GM19238 (cell line): ENCODE data around the gene ASB13.

Experiments used
- DNase-seq: peaks from one replicate; pipeline ENCODE4 v3.0.0; 2011; ENCODE audit warnings: low spot score; ENCODE audit not compliant: insufficient read length

Gene ASB13

GRCh38 chr10:5648494-5649457 is 17.6 kb downstream of the ASB13 start:
- no peak for DNase-seq

DNA sequence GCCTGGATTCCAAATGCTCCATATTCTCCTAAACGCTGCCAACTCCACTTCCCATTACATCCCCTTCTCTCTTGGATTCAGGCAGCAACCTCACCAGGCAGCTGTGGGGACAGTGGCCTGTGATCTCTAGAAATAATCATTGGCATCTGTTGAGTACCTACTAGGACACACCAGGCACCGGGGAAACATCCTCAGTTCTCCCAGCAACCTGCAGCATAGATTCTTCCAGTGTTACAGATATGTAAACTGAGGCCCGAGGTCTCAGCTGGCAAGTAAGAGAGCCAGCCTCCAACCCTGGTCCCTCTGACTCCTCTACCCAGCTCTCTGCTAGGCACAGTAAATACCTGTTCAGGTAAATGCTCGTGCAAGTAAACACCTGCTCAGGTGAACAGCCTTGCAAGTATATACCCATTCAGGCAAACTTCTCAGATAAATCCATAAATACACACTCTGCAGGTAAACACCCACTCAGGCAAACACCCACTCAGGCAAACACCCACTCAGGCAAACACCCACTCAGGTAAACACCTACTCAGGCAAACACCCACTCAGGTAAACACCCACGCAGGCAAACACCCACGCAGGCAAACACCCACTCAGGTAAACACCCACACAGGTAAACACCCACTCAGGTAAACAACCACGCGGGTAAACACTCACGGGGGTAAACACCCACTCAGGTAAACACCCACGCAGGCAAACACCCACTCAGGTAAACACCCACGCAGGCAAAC is 18.7 kb downstream of the ASB13 start:
- DNase-seq: no peak

DNA sequence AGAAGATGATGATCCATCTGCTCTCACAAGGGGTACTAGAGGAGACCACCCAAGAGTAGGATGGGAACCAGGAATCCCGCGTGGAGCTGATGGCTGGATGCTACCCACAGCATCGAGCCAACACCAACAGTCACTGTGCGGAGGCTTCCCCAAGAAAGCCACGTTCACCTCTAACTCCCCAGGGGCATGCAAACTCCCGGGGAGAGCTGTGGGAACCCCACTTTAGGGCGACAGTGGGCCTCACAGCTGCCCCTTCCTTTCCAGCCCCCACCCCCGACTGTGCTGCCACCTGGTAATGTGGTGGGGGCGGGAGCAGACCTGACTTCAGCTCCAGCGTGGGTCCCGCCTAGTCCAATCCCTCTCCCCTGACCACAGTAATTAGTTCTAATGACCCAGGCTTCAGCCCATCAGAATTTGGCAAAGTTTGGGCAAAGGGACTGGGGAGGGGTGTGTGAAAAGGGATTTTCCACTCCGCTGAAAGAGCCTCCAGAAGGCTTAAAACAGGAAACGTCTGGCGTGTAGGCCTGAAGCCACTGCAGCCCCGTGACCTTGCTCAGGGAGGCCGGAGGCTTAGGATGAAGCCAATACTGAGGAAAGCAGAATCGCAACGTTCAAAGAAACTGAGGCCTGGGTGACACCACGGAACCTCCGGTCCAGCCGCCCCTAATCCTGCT is 20.3 kb downstream of the ASB13 start:
- DNase-seq: no peak

GRCh38 chr10:5645375-5645774 is 21.0 kb downstream of the ASB13 start:
- DNase-seq: peak; percentile 27

- no peak for DNase-seq
Observed at GRCh38 chr10:5644930-5645329, 21.5 kb downstream of the ASB13 start.

DNA sequence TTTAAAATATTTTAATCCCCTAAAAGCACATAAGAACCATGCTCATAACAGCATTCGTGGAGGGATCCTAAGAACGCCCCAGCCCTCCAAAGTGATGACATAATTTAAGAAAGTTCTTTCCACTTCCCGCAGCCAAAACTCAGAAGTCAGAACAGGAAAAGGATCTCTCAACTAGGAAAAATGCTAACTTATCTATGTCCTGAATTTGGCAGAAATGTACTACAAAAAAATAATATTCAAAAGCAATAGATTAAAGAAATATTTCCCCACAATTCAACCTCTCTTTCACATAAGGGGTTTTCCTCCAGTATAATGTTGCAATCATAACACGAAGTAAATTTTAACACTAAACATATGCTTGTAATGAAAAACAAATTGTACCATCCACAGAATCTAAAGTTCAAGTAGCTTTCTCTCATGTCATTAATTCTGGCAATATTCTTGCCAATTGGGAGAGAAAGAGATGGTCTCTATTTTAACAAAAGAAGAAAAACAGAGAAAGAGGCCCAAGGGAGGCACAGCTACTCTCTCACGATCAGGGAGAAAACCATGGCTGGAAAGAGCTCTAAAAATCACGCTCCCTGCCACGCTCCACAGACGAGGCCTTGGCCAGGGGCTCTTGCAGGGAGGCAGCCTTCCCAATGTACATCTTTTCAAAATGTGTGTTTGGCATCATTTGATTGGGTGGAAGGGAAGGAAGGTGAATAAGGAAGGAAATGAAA is 22.9 kb downstream of the ASB13 start:
- no peak for DNase-seq

DNA sequence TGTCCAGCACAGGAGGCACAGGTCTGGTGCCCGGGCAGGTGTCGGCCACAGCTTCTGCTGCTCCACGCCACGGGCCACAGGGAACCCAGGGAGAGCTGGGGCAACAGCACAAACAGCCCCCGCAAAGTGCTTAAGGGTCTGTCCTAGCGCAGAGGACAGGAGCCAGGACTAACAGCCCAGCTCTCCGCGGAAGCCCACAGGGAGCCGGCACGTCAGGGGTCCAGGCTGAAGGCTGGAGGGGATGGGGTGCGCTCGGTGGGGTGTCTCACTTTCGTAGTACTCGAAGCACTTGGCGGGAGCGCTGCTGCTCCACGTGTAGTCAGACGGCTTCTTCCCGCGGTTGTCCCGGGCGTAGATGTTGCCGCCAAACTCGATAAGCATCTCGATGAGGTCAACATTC is 24.9 kb downstream of the ASB13 start:
- DNase-seq: no peak

DNA sequence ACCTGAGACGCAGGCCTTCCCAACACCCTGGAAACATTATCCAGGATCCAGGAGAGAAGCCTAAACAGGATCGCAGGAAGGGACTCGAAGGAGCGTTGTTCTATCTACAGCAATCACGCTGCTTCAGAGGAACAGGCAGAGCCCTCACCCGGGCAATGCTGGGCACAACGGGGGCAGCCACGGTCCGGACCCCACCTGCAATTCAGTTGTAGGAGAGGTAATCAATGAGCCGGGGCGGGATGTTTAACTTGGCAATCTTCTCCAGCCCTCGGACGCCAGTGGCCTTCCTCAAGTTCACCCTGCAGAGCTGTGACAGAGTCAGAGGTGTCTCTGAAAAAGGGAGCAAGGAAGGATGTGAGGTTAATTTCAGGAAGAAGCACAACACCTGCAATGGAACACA is 25.9 kb downstream of the ASB13 start:
- DNase-seq: no peak

DNA sequence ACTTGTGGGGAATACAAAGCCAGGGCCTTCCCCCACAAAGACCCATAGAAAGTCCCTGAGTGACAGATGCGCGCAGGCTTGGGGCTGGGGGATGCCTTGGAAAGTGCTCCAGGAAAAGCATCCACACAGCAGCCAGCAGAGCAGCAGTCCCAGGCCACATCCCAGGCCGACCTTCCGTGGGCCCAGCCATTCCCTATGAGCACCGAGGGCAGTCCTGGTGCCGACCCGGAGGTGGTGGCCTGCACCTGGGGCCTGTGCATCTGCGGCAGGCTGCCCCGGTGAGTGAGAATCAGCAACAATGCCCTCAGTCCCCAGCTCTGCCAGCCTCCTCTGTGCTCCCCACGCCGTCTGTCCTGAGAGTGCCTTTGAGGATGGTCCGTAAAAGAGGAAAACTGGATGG is 26.4 kb downstream of the ASB13 start:
- no peak for DNase-seq

- DNase-seq: no peak
Observed at GRCh38 chr10:5639066-5639465, 27.3 kb downstream of the ASB13 start.

DNA sequence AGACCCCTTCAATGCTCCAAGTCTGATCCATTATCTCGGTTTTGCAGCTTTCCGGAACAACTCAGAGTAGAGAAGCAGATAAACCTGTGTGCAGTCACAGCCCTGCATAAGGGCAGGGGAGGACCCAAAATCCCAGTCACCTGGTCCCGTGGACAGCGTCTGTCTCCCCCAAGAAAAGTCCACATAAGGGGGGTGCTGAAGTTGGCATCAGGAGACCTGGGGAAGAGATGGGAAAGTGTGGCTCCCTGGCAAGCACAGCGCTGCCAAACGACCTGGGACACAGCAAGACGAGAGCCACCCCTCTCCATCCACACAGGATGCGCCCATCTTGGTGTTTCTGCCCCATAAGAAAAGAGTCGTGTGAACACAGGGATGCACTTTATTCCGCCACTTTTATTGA is 27.9 kb downstream of the ASB13 start:
- no peak for DNase-seq

DNA sequence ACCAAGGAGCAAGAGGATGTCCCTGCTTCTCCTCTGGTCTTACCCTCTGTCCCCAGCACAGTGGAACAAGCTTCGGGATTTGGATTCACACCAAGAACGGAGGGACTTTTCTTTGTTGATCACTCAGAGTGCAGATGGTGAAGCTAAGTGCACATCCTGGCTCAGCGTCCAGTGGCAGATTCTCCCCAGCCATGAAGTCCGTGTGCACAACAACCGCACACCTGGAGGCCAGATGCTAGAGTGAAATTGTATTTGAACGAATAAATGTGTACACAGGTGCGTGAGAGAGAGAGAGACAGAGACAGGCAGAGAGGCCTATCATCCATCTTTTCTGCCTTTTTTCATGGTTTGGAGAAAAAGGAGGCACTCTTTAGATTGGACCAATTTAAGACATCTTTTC is 31.5 kb downstream of the ASB13 start:
- DNase-seq: no peak

DNA sequence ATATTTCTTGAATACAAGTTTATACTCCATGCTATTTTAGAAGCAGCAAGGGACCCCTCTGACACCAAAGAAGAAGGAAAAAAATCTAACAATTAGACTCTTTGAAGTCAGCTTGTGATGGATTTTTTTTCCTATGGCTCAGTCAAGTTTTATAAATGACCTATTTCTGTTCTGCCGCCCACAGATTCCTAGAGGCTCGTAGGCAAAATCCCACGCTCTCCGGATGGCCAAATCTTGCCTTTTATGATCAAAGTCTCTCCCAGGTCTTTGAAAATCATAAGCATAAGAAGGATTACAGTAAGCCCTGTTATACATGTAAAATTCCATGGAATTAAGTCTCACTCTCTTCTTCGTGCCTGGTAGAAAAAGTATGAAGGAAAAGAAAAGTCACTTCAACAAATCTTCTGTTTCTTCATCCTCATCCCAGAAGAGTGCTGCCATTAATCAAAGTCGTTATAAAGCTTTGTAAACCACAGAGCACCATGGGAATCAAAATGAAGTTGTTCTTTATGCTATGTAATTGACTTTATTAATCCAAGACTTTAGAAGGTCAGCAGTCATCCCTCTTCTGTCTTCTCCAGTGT is 33.1 kb downstream of the ASB13 start:
- DNase-seq: no peak

- no peak for DNase-seq
Observed at GRCh38 chr10:5632446-5632845, 33.9 kb downstream of the ASB13 start.

GRCh38 chr10:5631936-5632335 is 34.5 kb downstream of the ASB13 start:
- no peak for DNase-seq

DNA sequence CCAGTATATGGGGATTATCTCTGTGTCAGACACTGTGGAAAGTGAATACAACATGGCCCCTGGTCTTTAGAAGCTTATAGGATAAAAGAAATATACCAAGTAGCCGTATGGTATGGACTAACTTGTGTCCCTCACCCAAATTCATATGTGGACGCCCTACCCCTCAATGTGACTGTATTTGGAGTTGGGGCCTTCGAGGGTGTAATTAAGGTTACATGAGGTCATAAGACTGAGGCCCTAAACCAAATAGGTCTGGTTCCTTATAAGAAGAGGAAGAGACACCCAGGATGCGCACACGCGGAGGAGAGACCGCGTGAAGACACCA is 36.3 kb downstream of the ASB13 start:
- DNase-seq: no peak

DNA sequence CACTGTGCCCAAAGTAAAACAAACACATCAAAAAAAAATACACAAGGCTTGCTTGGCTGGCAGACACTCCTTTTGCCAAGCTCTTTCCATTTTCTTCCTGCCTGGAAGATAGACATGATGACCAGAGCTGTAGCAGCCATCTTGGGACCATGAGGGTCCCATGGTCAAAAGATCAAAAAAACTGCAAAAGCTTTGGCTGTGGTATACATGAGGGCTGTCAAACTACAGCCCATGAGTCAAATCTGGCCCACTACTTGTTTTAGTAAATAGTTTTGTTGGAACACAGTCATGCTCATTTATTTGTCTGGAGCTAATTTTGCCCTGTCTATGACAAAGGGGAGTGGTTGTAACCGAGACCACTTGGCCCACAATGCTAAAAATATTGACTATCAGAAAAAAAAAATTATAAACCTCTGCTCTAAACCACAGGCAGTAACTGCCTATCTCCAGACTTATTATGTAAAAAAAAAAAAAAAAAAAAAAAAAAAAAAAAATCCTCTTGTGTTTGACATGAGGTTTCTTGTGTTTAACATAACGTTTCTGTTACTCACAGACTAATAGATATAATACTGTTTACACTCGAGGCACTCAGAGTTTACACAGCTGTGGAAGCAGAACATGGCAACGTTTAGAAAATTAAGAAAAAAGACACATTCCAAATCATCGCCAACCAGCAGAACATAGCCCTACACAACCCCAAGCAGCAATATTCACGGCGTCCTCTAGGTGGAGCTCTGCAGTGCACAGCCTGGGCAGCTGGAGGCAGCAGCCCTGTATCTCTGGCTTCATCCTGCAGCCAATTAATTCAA is 36.9 kb downstream of the ASB13 start:
- DNase-seq: peak; percentile 63

- no peak for DNase-seq
Observed at GRCh38 chr10:5628451-5629302, 37.7 kb downstream of the ASB13 start.

- DNase-seq: no peak
Observed at GRCh38 chr10:5627486-5628044, 38.8 kb downstream of the ASB13 start.
